ENCODE measurements around the gene VPS13A.

GRCh38 chr9:77469515-77470231 is 292.3 kb downstream of the VPS13A start:
- TF ChIP-seq CTCF (IDR thresholded peaks at IDR 0.05; ENCODE audit: poor library complexity, severe bottlenecking) (no peak), SMC3 (conservative IDR thresholded peaks at IDR 0.05; ENCODE audit: poor library complexity) (no peak)

All from neural cell (in vitro differentiated cells).